ENCODE measurements around the gene PLOD2. TPM values are rescaled to one million over a fixed set of nuclear protein-coding genes. Genes with fewer than 3 reads are reported as not detected.

PLOD2 gene
- total RNA-seq, 1 experiment from 2014 or later, result 158 TPM

DNA sequence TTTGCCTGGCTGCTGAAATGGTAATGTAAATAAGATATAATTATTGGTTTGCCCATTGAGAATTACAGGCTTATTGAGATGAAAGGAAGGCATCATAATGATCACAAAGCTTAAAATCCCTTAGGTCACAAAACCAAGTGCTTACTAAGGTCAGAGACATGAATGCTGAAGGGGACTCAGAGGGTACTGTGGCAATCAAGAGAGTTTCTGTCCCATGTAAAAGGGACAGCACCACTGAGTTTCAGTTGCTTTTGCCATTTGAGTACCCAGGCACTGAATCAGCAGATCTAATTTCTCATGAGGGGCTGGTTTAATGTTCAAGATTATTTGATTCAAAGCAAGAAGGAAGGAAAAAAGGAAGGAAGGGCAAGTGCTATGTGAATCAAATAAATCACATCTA is 127.0 kb downstream of the PLOD2 start:
- in situ Hi-C loops (cut with HindIII; ENCODE audit: low pct_unique_long_range_greater_than_20kb, low sequenced_read_pairs), result no loop called here
- POLR2A ChIA-PET, result no interaction called here
- CTCF ChIA-PET, result no interaction called here

DNA sequence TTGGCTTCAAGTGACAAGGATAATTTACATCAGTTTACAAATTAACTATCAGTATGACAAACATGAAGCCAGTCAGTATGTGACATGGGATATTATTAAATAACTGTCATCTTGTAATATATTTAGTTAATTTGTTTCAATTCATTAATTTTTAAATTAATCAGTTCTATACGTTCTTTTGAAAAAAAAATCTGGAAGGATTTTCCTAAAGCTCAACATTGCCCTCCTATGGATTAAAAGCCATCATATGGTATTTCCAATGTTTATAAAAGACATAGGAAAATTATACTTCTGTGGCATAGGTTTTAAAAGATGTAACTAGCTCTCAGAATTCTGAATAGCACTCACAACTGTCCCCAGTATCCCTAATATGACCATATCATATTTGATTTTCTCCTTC is 134.4 kb downstream of the PLOD2 start:
- Histone ChIP-seq H3K4me1 (ENCODE audit: control insufficient read depth, insufficient read depth, low read length) (no peaks in the 10 kb centered on the region), H3K27ac (ENCODE audit: low read length) (no peak overlapping the region), H3K36me3 (ENCODE audit: control insufficient read depth, insufficient read depth, low read length) (no peaks in the 10 kb centered on the region), H3K4me3 (ENCODE audit: low read depth in 2 of 2, low read length in 2 of 2) (no peak overlapping the region), H3K27me3 (ENCODE audit: control insufficient read depth, insufficient read depth, low read length) (no peaks in the 10 kb centered on the region), H3K9me3 (ENCODE audit: control insufficient read depth, insufficient read depth, low read depth, low read length) (no peaks in the 10 kb centered on the region)
- POLR2A ChIA-PET, result no interaction called here
- TF ChIP-seq, protein P1, sequence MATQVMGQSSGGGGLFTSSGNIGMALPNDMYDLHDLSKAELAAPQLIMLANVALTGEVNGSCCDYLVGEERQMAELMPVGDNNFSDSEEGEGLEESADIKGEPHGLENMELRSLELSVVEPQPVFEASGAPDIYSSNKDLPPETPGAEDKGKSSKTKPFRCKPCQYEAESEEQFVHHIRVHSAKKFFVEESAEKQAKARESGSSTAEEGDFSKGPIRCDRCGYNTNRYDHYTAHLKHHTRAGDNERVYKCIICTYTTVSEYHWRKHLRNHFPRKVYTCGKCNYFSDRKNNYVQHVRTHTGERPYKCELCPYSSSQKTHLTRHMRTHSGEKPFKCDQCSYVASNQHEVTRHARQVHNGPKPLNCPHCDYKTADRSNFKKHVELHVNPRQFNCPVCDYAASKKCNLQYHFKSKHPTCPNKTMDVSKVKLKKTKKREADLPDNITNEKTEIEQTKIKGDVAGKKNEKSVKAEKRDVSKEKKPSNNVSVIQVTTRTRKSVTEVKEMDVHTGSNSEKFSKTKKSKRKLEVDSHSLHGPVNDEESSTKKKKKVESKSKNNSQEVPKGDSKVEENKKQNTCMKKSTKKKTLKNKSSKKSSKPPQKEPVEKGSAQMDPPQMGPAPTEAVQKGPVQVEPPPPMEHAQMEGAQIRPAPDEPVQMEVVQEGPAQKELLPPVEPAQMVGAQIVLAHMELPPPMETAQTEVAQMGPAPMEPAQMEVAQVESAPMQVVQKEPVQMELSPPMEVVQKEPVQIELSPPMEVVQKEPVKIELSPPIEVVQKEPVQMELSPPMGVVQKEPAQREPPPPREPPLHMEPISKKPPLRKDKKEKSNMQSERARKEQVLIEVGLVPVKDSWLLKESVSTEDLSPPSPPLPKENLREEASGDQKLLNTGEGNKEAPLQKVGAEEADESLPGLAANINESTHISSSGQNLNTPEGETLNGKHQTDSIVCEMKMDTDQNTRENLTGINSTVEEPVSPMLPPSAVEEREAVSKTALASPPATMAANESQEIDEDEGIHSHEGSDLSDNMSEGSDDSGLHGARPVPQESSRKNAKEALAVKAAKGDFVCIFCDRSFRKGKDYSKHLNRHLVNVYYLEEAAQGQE (IDR thresholded peaks at IDR 0.05; ENCODE audit: insufficient read depth in 1 of 2, low read depth in 2 of 2, low read length in 1 of 2), result no peak
- TF ChIP-seq, protein P2, sequence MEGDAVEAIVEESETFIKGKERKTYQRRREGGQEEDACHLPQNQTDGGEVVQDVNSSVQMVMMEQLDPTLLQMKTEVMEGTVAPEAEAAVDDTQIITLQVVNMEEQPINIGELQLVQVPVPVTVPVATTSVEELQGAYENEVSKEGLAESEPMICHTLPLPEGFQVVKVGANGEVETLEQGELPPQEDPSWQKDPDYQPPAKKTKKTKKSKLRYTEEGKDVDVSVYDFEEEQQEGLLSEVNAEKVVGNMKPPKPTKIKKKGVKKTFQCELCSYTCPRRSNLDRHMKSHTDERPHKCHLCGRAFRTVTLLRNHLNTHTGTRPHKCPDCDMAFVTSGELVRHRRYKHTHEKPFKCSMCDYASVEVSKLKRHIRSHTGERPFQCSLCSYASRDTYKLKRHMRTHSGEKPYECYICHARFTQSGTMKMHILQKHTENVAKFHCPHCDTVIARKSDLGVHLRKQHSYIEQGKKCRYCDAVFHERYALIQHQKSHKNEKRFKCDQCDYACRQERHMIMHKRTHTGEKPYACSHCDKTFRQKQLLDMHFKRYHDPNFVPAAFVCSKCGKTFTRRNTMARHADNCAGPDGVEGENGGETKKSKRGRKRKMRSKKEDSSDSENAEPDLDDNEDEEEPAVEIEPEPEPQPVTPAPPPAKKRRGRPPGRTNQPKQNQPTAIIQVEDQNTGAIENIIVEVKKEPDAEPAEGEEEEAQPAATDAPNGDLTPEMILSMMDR (IDR thresholded peaks at IDR 0.05), result no peak; the same call in 1 of the 2 replicates
- TF ChIP-seq SIN3A (IDR thresholded peaks at IDR 0.05; ENCODE audit: borderline replicate concordance, insufficient read depth, low read depth, low read length), result no peak
- TF ChIP-seq POLR2AphosphoS5 (IDR thresholded peaks at IDR 0.05; ENCODE audit: low read depth, low read length), result no peak
- TF ChIP-seq TCF7L2 (IDR thresholded peaks at IDR 0.05; ENCODE audit: low read depth, low read length), result no peak
- no TSS peak for BruUV-seq (replicated peaks)
- DNase-seq (ENCODE audit: low read depth, low spot score) (no peak), ATAC-seq (no peak)
- CTCF ChIA-PET, result no interaction called here
- in situ Hi-C loops (cut with HindIII; ENCODE audit: low pct_unique_long_range_greater_than_20kb, low sequenced_read_pairs) (no loop called here), intact Hi-C loops (cut with micrococcal nuclease; ENCODE audit: unreplicated experiment) (loop anchor here (10.0 kb wide), 1 partner anchor 252 kb away; no protein-coding TSS in a partner anchor)

More for the DNA sequence above, 127.0 kb downstream of the PLOD2 start:
- no TSS peak for BruUV-seq (replicated peaks)
- Histone ChIP-seq H3K4me1 (ENCODE audit: control insufficient read depth, insufficient read depth, low read length) (no peaks in the 10 kb centered on the region), H3K4me3 (ENCODE audit: low read depth in 2 of 2, low read length in 2 of 2) (no peak overlapping the region), H3K36me3 (ENCODE audit: control insufficient read depth, insufficient read depth, low read length) (no peaks in the 10 kb centered on the region), H3K9me3 (ENCODE audit: control insufficient read depth, insufficient read depth, low read depth, low read length) (no peaks in the 10 kb centered on the region), H3K27ac (ENCODE audit: low read length) (no peak overlapping the region), H3K27me3 (ENCODE audit: control insufficient read depth, insufficient read depth, low read length) (no peaks in the 10 kb centered on the region)
- DNase-seq (ENCODE audit: low read depth, low spot score) (no peak), ATAC-seq (no peak)
- TF ChIP-seq SIN3A (IDR thresholded peaks at IDR 0.05; ENCODE audit: borderline replicate concordance, insufficient read depth, low read depth, low read length), result no peak
- intact Hi-C loops (cut with micrococcal nuclease; ENCODE audit: unreplicated experiment), result no loop called here

GRCh38 chr3:146024260-146024659 is 136.7 kb downstream of the PLOD2 start:
- ChIA-PET CTCF (no interaction called here), POLR2A (no interaction called here)
- Histone ChIP-seq H3K9me3 (ENCODE audit: control insufficient read depth, insufficient read depth, low read depth, low read length) (no peaks in the 10 kb centered on the region), H3K4me1 (ENCODE audit: control insufficient read depth, insufficient read depth, low read length) (no peaks in the 10 kb centered on the region), H3K36me3 (ENCODE audit: control insufficient read depth, insufficient read depth, low read length) (no peaks in the 10 kb centered on the region), H3K4me3 (ENCODE audit: low read depth in 2 of 2, low read length in 2 of 2) (no peak overlapping the region), H3K27ac (ENCODE audit: low read length) (no peak overlapping the region), H3K27me3 (ENCODE audit: control insufficient read depth, insufficient read depth, low read length) (no peaks in the 10 kb centered on the region)
- DNase-seq (ENCODE audit: low read depth, low spot score) (no peak), ATAC-seq (no peak)
- in situ Hi-C loops (cut with HindIII; ENCODE audit: low pct_unique_long_range_greater_than_20kb, low sequenced_read_pairs), result no loop called here
- no TSS peak for BruUV-seq (replicated peaks)
- intact Hi-C loops (cut with micrococcal nuclease; ENCODE audit: unreplicated experiment), result loop anchor here (10.0 kb wide), 1 partner anchor 249 kb away; no protein-coding TSS in a partner anchor
- no peak for TF ChIP-seq SIN3A (IDR thresholded peaks at IDR 0.05; ENCODE audit: borderline replicate concordance, insufficient read depth, low read depth, low read length)
- TF ChIP-seq POLR2AphosphoS5 (IDR thresholded peaks at IDR 0.05; ENCODE audit: low read depth, low read length), result no peak
- TF ChIP-seq, protein P2 (IDR thresholded peaks at IDR 0.05), result no peak
- no peak for TF ChIP-seq TCF7L2 (IDR thresholded peaks at IDR 0.05; ENCODE audit: low read depth, low read length)
- TF ChIP-seq, protein P1 (IDR thresholded peaks at IDR 0.05; ENCODE audit: insufficient read depth in 1 of 2, low read depth in 2 of 2, low read length in 1 of 2), result no peak

Data from Panc1 (cell line).